PC-9 (cell line): ENCODE data around the gene GIGYF1. TPM values are rescaled to one million over a fixed set of nuclear protein-coding genes. Genes with fewer than 3 reads are reported as not detected.

Source experiments
- BruUV-seq: library from RNA; stranded (reverse); fragments of 400-500 nt; replicated peaks from 2 replicates; lab custom pipeline; 2021; lab: Mats Ljungman, UMichigan
- CTCF ChIA-PET: fragments of 300-600 bp; sonication (Branson Sonifier 250); formaldehyde crosslinking; loops from one replicate; lab custom pipeline; 2022; ENCODE audit warnings: antibody characterized with exemption; lab: Charles Lee
- POLR2A ChIA-PET: fragments of 300-600 bp; sonication (Branson Sonifier 250); formaldehyde crosslinking; loops from one replicate; lab custom pipeline; 2022; ENCODE audit warnings: antibody characterized with exemption; ENCODE audit not compliant: unreplicated experiment; lab: Charles Lee
- DNase-seq, 2 experiments: peaks; one replicate each; pipeline versions ENCODE4 v3.0.0 to v3.0.0-alpha.2; 2015 to 2022; ENCODE audit warnings: mixed read lengths in 1 of 2
- H2AFZ ChIP-seq: fragments of 200-600 bp; sonication (generic); 2 replicates; pipeline ENCODE4 v1.8.1; 2017; ENCODE audit warnings: antibody characterized with exemption
- H3F3A ChIP-seq: fragments of 200-600 bp; sonication (generic); 2 replicates; pipeline ENCODE4 v1.8.1; 2017; ENCODE audit warnings: antibody characterized with exemption, mild to moderate bottlenecking, low read depth; ENCODE audit not compliant: insufficient read depth
- H3K27ac ChIP-seq: fragments of 200-600 bp; sonication (generic); 2 replicates; pipeline ENCODE4 v1.6.1; 2016; ENCODE audit warnings: mixed run types
- H3K27me3 ChIP-seq: fragments of 200-600 bp; sonication (generic); 2 replicates; pipeline ENCODE4 v1.6.1; 2016; ENCODE audit warnings: low read depth, mixed run types; ENCODE audit not compliant: insufficient read depth
- H3K36me3 ChIP-seq: fragments of 200-600 bp; sonication (generic); 2 replicates; pipeline ENCODE4 v1.6.1; 2016; ENCODE audit warnings: low read depth, mixed run types
- H3K4me1 ChIP-seq: fragments of 200-600 bp; sonication (generic); replicated peaks from 2 replicates; pipeline ENCODE4 v1.6.1; 2016; ENCODE audit warnings: mixed run types; ENCODE audit not compliant: insufficient read depth
- H3K4me2 ChIP-seq: fragments of 200-600 bp; sonication (generic); 2 replicates; pipeline ENCODE4 v1.6.1; 2017; ENCODE audit warnings: mixed run types
- H3K4me3 ChIP-seq: fragments of 200-600 bp; sonication (generic); 2 replicates; pipeline ENCODE4 v1.6.1; 2016; ENCODE audit warnings: mixed run types
- H3K79me2 ChIP-seq: fragments of 200-600 bp; sonication (generic); 2 replicates; pipeline ENCODE4 v1.6.1; 2017; ENCODE audit warnings: low read depth, mixed run types
- H3K9me2 ChIP-seq: fragments of 200-600 bp; sonication (generic); 2 replicates; pipeline ENCODE4 v1.8.1; 2017; ENCODE audit warnings: mild to moderate bottlenecking; ENCODE audit not compliant: insufficient read depth
- H3K9me3 ChIP-seq: fragments of 200-600 bp; sonication (generic); 2 replicates; pipeline ENCODE4 v1.8.1; 2016; ENCODE audit warnings: low read depth; ENCODE audit not compliant: insufficient read depth
- H4K20me1 ChIP-seq: fragments of 200-600 bp; sonication (generic); 2 replicates; pipeline ENCODE4 v1.8.1; 2017; ENCODE audit not compliant: insufficient read depth
- CTCF ChIP-seq: fragments of 200-600 bp; sonication (generic); conservative IDR thresholded peaks from 2 replicates; pipeline ENCODE4 v1.6.1; 2017; ENCODE audit warnings: mixed run types, antibody characterized with exemption, mild to moderate bottlenecking, moderate library complexity
- EZH2 ChIP-seq: fragments of 200-600 bp; sonication (generic); IDR thresholded peaks from 2 replicates; pipeline ENCODE4 v1.8.0; 2017; ENCODE audit warnings: antibody characterized with exemption, low read depth
- intact Hi-C: fragments of 100-400 bp; cut with micrococcal nuclease; formaldehyde crosslinking; loops from one replicate; pipeline ENCODE4 v1.10.0; 2022; ENCODE audit not compliant: unreplicated experiment
- total RNA-seq: library from RNA; stranded (reverse); gene quantifications from 2 replicates; pipeline ENCODE4 v1.2.3, GENCODE V29; 2021

GIGYF1 gene
- total RNA-seq, 1 experiment from 2014 or later: 55.1 TPM

DNA sequence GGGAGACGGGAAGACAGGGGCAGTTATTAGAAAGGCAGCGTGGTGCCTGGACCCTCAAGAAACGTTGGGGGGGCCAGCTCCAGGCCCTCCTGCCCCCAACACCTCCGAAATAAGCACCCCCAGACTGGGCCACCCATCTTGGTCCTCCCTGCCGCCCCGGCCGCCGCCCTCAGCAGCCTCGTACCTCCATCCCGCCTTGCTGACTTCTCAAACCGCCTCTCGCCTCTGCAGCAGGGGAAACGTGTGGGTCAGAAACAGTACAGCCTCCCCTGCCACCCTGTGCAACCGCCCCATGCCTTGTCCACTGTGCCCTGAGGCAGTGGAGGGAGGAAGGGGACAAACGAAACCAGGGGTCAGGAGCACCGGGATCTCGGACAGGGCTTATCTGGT lies 7.2 kb downstream of the GIGYF1 start:
- H3F3A ChIP-seq: peaks cover 3% of the 10 kb centered on the region; the same call in 1 of the 2 replicates
- no TSS peak for BruUV-seq
- no peaks in the 10 kb centered on the region for H3K27me3 ChIP-seq
- intact Hi-C loops: no loop called here
- no peak for DNase-seq
- TF ChIP-seq EZH2: no peak
- no peak for TF ChIP-seq CTCF
- H3K27ac ChIP-seq: no peak overlapping the region
- H3K4me2 ChIP-seq: no peak overlapping the region
- no peaks in the 10 kb centered on the region for H3K36me3 ChIP-seq
- H3K79me2 ChIP-seq: peaks cover 35% of the 10 kb centered on the region
- H3K9me2 ChIP-seq: no peaks in the 10 kb centered on the region
- ChIA-PET POLR2A (no interaction called here), CTCF (no interaction called here)
- peaks cover under 1% of the 10 kb centered on the region; the same call in 1 of the 2 replicates for H3K4me1 ChIP-seq
- peaks cover 39% of the 10 kb centered on the region for H4K20me1 ChIP-seq
- no peak overlapping the region for H2AFZ ChIP-seq
- no peak overlapping the region for H3K4me3 ChIP-seq
- no peaks in the 10 kb centered on the region for H3K9me3 ChIP-seq

- CTCF ChIA-PET: no interaction called here
- no peaks in the 10 kb centered on the region for H3K36me3 ChIP-seq
- BruUV-seq: no TSS peak
These were observed 7.7 kb downstream of the GIGYF1 start for GRCh38 chr7:100686201-100686821.

DNA sequence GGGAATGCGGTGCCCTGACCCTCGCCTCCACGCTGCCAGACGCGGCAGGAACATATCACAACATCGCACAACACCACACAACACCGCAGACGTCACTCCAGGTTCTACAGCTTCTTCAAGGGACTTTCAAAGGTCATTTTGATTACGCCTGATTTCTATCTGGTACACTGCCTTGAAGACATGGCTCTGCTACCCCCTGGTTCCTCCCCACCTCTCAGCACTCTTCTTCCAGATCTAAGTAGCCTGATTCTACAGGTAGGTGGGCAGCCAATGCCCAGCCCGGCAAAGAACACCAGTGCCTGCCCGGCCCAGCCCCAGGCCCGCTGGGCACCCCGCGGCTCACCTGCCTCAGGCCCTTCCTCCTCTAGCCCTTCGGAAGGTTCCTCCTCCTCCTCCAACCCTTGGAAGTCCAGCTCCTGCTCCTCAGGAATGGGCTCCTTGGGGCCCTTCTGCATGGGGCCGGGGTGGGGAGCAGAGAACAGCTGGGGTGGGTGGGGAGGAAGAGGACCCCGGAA lies 8.4 kb downstream of the GIGYF1 start:
- ChIA-PET POLR2A (interaction anchor here (0.5 kb wide), 1 partner anchor 15 kb away, joined by 3 read pairs; no protein-coding TSS in a partner anchor), CTCF (no interaction called here)
- Histone ChIP-seq H3K4me3 (no peak overlapping the region), H3K4me1 (no peaks in the 10 kb centered on the region), H3F3A (peaks cover 8% of the 10 kb centered on the region; the same call in 1 of the 2 replicates), H3K9me2 (no peaks in the 10 kb centered on the region), H2AFZ (no peak overlapping the region), H3K27ac (no peak overlapping the region), H3K9me3 (no peaks in the 10 kb centered on the region), H3K4me2 (no peak overlapping the region), H3K79me2 (peaks cover 24% of the 10 kb centered on the region), H3K36me3 (no peaks in the 10 kb centered on the region), H4K20me1 (peaks cover 34% of the 10 kb centered on the region), H3K27me3 (no peaks in the 10 kb centered on the region)
- intact Hi-C loops: no loop called here
- no peak for DNase-seq
- no TSS peak for BruUV-seq
- TF ChIP-seq CTCF (no peak), EZH2 (no peak)

More at GRCh38 chr7:100686201-100686821, 7.7 kb downstream of the GIGYF1 start:
- H2AFZ ChIP-seq: no peak overlapping the region
- H4K20me1 ChIP-seq: peaks cover 36% of the 10 kb centered on the region
- intact Hi-C loops: no loop called here
- H3K4me2 ChIP-seq: no peak overlapping the region
- H3K9me3 ChIP-seq: no peaks in the 10 kb centered on the region
- peaks cover 30% of the 10 kb centered on the region for H3K79me2 ChIP-seq
- peaks cover 3% of the 10 kb centered on the region; the same call in 1 of the 2 replicates for H3F3A ChIP-seq
- H3K4me3 ChIP-seq: no peak overlapping the region
- H3K9me2 ChIP-seq: no peaks in the 10 kb centered on the region
- H3K27me3 ChIP-seq: no peaks in the 10 kb centered on the region
- TF ChIP-seq EZH2 (no peak), CTCF (no peak)
- POLR2A ChIA-PET: interaction anchor here (0.5 kb wide), 1 partner anchor 15 kb away, joined by 3 read pairs; no protein-coding TSS in a partner anchor
- DNase-seq: no peak
- no peaks in the 10 kb centered on the region for H3K4me1 ChIP-seq
- no peak overlapping the region for H3K27ac ChIP-seq
